ENCODE results near the gene IGFBP7.

The IGFBP7 gene

DNA sequence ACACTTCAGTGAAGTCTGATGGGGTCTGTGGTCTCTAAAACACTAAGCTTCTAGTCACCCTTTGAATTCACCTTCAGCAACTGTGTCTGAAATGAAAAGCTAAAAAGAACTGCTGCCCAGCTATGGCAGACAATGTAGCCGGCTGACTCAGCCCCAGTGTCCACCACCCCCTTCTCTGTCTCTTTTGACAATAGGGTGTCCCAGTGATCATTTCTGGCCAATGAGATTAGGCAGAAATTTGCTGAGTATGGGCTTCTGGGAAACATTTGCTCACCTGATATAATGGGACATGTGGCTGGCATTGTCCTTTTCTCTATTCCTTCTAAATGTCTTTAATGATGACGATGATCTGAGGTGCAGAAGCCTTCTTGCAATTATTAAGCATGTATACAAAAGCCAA is 20.6 kb downstream of the IGFBP7 start:
- TF ChIP-seq, protein P1, sequence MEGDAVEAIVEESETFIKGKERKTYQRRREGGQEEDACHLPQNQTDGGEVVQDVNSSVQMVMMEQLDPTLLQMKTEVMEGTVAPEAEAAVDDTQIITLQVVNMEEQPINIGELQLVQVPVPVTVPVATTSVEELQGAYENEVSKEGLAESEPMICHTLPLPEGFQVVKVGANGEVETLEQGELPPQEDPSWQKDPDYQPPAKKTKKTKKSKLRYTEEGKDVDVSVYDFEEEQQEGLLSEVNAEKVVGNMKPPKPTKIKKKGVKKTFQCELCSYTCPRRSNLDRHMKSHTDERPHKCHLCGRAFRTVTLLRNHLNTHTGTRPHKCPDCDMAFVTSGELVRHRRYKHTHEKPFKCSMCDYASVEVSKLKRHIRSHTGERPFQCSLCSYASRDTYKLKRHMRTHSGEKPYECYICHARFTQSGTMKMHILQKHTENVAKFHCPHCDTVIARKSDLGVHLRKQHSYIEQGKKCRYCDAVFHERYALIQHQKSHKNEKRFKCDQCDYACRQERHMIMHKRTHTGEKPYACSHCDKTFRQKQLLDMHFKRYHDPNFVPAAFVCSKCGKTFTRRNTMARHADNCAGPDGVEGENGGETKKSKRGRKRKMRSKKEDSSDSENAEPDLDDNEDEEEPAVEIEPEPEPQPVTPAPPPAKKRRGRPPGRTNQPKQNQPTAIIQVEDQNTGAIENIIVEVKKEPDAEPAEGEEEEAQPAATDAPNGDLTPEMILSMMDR (IDR thresholded peaks at IDR 0.05; ENCODE audit: extremely low read depth, missing control alignments) = no peak
- DNase-seq (ENCODE audit: low spot score) = no peak

DNA sequence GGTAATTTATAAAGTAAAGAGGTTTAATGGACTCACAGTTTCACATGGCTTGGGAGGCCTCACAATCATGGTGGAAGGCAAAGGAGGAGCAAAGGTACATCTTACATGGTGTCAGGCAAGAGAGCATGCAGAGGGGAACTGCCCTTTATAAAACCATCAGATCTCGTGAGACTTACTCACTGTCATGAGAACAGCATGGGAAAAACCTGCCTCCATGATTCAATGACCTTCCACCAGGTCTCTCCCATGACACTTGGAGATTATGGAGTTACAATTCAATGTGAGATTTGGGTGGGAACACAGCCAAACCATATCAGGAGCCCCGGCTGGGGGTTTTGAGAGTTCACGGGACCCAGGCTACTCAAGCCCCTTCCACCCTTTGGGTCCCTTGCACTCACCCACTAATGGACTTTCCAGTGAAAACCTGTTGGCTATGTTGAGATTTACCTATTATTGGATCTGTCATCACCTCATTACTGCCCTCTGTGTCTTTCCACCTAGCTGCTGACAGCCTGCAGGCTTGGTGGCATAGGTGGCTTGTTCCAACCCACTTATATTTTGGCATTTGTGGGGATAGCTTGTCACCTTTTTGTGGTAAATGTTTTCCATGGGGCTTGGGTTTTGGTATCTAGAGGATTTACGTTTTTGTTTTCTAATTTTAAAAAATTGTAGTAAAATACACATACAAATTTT is 24.0 kb downstream of the IGFBP7 start:
- DNase-seq (ENCODE audit: low spot score) = no peak
- TF ChIP-seq, protein P1 (IDR thresholded peaks at IDR 0.05; ENCODE audit: extremely low read depth, missing control alignments) = no peak

DNA sequence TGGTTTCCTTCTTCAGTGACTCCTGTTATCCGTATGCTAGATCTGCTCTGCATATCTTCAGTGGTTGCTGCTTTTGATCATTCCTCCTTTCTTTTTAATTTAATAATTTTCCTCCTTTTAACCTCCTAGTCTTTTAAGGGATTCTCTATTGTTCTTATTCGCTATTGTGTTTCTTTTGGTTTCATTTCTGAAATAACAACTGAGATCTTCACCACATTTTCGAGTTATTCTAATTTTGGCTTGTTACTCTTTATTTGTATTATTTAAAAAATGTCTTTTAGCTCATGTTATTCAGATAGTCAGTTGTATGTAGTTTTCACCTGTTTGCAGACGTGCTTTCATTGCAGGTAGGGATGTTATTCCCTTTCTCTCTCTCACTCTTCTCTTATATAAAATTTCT is 24.9 kb downstream of the IGFBP7 start:
- no peak for DNase-seq (ENCODE audit: low spot score)
- TF ChIP-seq, protein P1 (IDR thresholded peaks at IDR 0.05; ENCODE audit: extremely low read depth, missing control alignments) = no peak

DNA sequence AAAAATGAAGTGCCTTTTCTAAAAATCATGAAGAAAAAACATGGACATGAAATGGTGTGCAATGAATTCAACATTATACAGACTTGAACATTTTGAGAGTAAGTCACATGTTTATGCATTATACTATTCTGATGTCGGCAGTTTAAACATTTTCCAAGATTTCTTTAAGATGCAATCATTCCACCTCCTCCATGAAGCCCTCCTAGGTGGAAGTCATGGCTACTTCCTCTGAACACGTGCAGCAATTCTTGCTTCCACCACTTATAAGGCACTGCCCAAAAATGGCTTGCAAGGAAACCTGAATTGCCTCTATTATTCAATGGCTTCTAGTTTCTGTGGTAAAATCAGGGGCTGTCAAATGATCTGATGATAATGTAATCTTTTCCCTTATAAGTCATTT is 25.8 kb downstream of the IGFBP7 start:
- TF ChIP-seq, protein P1 (IDR thresholded peaks at IDR 0.05; ENCODE audit: extremely low read depth, missing control alignments) = no peak
- DNase-seq (ENCODE audit: low spot score) = no peak

DNA sequence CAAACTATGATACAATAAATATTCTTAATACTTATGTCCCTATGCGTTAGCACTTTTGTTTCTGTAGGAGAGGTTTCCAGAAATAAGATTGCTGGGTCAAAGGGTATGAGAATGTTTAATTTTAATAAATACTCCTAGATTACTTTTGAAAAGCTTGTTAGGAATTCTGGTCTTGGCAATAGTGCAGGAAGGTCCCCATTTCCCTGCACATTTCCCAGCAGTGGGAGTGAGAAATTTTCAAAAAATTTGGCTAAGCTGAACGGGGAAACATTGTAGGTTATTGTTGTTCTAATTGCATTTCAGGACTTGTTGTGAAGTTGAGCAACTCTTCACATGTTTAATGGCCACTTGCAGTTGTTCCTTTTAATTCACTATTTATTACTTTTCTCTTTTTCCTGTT is 27.1 kb downstream of the IGFBP7 start:
- TF ChIP-seq, protein P1 (IDR thresholded peaks at IDR 0.05; ENCODE audit: extremely low read depth, missing control alignments) = no peak

DNA sequence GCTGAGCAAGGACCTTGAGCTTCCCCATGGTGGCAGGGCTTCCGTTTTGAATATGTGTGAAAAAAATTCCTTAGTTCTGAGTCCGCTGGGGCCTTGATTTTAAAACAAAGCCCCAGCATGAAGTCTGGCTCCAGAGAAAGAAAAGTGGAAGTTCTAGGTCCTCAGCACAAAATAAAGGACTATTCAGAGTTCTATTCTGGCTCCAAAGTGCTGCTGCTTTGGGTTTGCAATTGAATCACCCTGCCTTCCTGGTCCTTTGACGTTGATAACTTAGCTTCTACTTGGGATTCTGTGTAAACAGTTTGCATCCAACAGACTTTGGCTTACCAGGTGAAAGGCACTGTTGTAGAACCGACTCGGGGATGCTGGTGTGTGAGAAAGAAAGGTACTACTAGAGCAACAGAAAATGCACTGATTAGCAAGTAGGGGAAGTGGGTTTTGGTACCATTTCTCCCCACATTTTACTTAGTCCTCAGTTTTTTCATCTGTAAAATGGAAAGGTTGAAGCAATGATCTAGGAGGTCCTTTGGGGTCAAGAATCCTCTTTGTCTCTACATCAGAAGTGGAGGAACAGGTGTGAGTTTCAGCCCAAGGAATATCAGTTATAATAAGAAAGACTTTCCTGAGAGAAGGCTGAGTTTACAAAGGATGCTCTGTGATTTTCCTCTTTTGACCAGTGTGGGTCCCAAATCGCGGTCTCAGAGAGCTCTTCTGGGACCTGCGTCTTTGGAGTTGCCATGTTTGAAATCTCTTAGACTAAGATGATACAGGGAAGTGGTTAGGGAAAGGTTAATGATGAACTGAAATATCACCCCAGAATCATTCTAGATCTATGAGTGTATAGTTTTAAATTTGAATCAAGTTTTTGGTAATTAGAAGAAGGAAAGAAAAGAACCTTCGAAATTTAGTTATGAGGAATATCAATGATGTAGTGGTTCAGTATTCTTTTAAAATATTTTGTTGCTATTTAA is 28.2 kb downstream of the IGFBP7 start:
- DNase-seq (ENCODE audit: low spot score) = no peak
- TF ChIP-seq, protein P1 (IDR thresholded peaks at IDR 0.05; ENCODE audit: extremely low read depth, missing control alignments) = no peak

More for the DNA sequence above, 27.1 kb downstream of the IGFBP7 start:
- DNase-seq (ENCODE audit: low spot score) = no peak
